Fibroblast of skin of scalp (primary cell): ENCODE measurements around the gene YBX2.

ENCODE experiments used
- DNase-seq: peaks from one replicate; pipeline ENCODE4 v3.0.0-alpha.2; 2013

The YBX2 gene

GRCh38 chr17:7322520-7323194 is 28.2 kb upstream of the YBX2 start:
- DNase-seq: no peak

- no peak for DNase-seq
Measured at GRCh38 chr17:7321466-7321865, 27.0 kb upstream of the YBX2 start.

DNA sequence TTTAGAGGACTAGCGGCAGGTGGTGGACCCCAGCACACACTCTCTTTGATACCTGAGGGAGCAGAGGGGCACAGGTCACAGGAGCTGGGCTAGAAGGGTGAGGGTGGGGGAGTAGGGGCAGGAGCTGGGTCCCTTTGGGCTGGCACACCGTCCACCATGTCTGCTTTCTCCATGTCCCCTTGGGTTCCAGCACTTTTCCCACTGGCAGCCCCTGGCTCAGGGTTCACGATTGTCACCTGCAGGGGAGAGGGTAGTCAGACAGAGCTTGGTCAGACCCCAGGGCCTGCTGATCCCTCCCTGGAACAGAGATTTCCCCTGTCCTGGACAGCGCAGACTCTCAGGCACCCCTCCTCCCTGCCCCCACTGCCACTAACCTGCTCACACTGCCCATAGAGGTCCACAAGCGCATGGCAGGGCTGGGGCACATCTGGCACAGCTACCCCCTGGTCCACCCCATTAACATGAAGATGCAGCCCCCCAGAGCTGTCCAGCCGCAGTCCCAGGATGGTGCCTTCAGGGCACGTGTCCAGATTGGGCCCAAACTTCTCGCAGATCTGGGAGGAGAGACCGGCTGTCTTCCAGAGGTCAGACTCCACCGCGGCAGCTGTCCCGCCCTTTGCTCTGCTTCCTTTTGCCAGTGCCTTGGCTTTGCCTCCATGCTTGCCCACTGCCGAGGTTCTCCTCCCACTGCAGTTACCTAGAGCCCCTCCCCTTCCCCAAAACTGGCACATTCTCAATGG is 23.9 kb upstream of the YBX2 start:
- no peak for DNase-seq

GRCh38 chr17:7317161-7317803 is 22.8 kb upstream of the YBX2 start:
- no peak for DNase-seq

DNA sequence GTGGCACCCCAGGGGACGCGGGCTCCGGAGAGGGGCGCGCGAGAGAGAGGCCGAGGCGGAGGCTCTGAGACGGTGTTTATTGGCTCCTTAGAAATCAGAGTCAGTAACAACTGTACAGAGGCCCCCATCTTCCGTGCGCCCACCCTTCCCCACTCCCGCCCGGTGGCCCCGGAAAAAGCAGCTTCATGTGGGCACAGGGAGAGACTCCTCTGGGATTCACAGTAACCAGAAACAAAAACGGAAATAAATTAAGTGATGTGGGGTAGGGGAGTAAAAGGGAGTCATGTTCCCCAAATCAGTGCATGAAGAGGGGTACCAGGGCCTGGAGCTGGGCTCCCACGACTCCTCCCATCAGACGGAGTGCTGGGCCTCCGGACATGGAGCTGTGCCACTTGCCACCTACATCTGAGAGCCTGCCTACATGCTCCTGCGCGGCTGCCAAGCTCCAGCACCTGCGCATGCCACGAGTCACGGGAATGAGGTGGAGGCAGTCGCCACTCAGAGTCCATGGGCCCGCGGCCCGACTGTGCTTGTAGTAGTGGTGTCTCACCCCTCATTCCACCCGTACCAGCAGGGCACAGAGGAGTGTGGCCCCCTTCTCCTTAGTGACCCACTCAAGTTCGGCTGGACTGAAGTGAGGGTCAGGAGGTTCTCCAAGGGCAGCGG is 21.3 kb upstream of the YBX2 start:
- DNase-seq: no peak

- peak; percentile 77 for DNase-seq
Measured at GRCh38 chr17:7314719-7315569, 20.5 kb upstream of the YBX2 start, which contains the start of gene GPS2. Gene GPS2 (minus strand): TSS chr17:7315360. CDS start chr17:7315052, 308 bp downstream.

DNA sequence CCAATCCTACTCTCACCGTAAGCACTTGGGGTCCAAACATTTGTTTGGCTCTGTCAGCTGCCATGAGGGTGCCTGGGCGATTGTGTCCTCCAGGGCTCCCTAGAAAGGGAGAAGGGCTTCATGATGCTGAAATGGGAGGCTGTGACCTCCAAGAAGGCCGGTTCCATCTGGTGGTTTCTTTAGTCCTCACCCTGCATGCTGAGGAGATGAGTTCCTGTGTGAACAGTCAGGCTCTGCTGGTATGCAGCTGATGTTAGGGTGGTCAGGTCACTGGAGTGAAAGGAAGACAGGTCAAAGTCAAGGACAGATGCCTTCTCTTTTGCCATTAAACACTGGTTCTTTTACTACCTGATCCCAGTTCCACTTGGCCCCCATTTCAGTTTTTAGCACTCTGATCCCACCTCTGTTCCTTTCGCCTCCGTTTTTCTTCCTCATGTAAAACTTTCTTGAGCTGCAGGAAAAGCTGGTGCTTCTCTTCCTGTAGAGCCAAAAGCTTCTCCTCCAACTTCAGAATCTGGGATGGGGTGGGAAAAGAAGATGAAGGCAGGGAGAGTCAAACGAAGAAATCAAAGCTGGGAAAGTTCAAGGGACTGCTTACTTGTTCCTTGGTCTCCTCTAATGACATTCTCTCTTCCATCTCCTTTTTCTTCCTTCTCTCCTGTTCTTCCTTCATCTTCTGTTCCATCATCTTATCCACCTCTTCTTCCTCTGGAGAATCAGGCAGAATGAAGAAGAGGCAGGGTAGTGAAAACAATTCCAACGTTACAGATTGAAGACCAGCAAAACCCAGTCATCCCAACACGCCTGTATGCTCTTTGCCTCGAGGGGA is 19.7 kb upstream of the YBX2 start:
- DNase-seq: peak; percentile 13

- DNase-seq: no peak
Measured at GRCh38 chr17:7313088-7313889, 18.9 kb upstream of the YBX2 start.

GRCh38 chr17:7312432-7313087 is 18.1 kb upstream of the YBX2 start:
- no peak for DNase-seq

DNA sequence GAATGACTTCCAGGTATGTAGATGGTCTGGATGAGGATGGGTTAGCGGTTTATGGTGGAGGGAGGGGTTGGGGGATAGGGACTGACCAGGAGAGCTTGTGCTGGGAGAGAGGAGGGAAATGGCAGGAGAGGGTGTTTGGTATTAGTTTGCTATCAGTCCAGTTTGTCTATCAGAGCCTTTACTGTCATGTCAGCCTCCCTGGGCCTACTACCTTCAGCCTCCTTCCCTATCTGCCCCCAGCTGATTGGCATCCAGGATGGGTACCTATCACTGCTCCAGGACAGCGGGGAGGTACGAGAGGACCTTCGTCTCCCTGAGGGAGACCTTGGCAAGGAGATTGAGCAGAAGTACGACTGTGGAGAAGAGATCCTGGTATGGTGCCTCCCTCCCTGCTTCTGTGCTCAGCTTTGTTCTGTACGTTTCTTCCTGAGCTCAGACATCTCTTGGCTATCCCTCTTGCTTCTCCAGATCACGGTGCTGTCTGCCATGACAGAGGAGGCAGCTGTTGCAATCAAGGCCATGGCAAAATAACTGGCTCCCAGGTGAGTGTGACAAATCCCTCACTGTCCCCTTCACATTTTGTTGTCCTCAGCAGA is 16.8 kb upstream of the YBX2 start:
- no peak for DNase-seq

GRCh38 chr17:7309628-7310027 is 15.2 kb upstream of the YBX2 start:
- DNase-seq: no peak

DNA sequence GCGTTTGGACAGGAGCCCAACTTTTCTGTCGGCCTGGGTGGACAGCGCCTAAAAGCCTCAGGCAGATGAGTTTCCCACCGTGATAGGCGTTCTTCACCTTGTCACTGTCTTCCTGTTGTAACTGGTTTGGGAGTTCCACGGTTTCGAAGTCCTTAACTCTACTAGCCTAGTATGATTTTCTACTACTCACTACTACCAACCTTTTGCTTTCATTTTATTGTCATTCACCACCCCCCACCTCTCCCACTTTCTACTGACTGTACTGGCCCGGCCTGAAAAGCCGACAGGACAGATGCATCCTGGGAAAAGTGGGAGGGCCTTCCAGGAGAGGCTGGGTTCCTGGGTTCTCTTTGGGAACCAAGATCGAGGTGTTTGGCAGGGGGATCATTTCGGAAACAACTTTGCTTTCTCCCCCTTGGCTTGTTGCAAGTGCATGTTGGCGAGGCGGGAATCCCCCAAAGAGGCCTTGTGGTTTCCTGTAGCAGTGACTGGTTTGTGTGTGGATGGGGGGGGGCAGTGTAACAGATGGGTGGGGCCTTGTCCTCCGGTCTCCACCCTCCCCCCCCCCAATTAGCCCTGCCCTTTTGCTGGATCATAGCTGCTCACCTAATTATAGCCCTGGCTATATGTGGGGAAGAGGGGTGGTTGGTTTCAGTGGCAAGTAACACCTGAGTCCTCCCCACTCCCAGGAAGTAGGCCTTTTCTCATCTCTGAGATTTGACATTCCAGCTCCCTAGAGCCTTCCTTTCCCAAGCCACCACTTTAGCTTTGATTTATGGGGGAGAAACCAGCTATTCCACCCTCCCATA is 14.4 kb upstream of the YBX2 start:
- DNase-seq: peak; percentile 81

DNA sequence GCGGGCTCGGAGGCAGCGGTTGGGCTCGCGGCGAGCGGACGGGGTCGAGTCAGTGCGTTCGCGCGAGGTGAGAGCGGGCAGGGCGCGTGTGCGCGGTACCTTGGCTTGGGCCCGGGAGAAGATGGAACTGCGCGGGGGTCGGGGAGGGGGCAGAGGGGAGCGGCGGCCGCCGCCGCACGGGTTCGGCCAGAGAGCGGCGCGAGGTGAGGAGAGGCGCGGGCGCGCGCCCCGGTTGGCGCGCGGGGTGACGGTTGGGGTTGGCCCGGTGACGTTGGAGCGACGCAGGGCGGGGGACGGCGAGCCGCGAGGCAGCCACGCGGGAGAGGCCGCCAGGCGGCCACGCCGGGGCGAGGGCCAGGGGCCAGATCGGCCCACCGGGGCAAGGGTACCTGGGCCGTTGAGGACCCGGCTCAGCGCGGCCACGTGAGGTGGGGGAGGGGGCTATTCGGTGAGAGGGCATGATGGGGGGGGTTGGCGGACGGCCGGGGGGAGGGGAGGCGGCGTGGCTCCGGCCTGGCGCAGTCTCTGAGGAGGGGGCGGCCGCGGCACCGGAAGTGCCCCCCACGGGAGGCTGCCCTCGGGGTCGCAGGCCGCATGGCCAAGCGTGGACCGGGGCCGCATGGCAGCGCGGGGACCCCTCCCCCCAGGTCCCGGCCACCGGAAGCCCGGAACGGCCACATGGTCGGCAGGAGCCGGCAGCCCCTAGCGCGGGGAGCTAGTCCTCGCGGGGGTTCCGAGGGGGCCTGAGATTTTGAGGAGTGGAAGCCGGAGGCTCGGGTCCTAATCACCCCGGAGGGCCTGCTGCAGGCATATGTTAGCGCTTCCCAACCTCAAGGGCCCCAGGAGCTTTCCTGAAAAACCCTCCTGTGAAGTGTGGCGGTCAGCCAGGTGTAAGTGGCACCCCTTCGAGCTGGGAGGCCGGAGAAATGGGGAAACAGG is 13.5 kb upstream of the YBX2 start:
- peak; percentile 38 for DNase-seq

- peak; percentile 100 for DNase-seq
Measured at GRCh38 chr17:7306911-7307685, 12.7 kb upstream of the YBX2 start, which contains the start of gene EIF5A. Gene EIF5A (plus strand): TSS chr17:7307628. CDS start chr17:7309636, 2,008 bp downstream.

GRCh38 chr17:7304179-7304578 is 9.7 kb upstream of the YBX2 start:
- no peak for DNase-seq

DNA sequence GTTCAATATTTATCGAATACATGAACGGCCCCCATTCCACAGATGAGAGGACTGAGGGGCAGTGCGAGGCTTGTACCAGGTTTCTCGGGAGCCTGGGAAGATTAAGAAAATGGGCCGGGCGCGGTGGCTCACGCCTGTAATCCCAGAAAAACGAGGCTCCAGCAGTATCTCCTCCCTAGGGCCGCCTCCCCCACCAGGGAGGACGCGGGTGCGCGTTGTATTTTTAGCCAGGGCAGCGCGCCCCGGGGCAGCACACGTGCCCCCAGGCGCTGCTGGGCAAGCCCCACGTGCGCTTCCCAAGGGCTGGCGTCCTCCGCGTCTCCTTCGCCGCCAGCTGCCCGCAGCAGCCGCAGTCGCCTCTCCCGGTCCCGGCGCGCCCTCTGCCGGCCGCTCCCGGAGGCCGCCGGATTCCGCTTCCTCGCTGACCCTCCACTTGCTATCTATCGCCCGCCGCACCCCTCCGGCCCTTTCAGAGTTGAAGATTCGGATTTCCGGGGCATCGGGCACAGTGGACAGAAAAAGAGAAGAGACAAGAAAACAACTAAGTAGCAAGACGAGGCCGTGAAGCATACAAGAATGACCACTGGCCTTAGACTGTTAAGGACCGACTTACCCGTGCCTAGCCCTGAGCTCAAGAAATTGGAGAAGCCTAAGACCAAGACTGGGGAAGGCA is 1.9 kb upstream of the YBX2 start:
- peak; percentile 76 for DNase-seq
